Subcutaneous abdominal adipose tissue (tissue), 5 donors: Measurements from ENCODE around the gene MRGPRX2.

Experiments used
- H3K27ac ChIP-seq: one replicate; pipeline ENCODE4 v1.7.0; 2013; ENCODE audit warnings: low read depth, mild to moderate bottlenecking, inconsistent platforms, low read length, moderate library complexity
- H3K27me3 ChIP-seq, 5 donors: one replicate each; pipeline ENCODE4 v1.7.0; 2013; ENCODE audit warnings: low read length in 5 of 5, inconsistent platforms in 1 of 5; ENCODE audit not compliant: control insufficient read depth in 5 of 5, insufficient read depth in 4 of 5
- H3K36me3 ChIP-seq, 5 donors: one replicate each; pipeline ENCODE4 v1.7.0; 2013; ENCODE audit warnings: low read length in 5 of 5; ENCODE audit not compliant: control insufficient read depth in 5 of 5, insufficient read depth in 5 of 5
- H3K4me1 ChIP-seq, 5 donors: one replicate each; pipeline ENCODE4 v1.7.0; 2013; ENCODE audit warnings: low read length in 5 of 5, mild to moderate bottlenecking in 3 of 5, moderate library complexity in 1 of 5; ENCODE audit not compliant: control insufficient read depth in 5 of 5, insufficient read depth in 5 of 5
- H3K4me3 ChIP-seq, 5 donors: one replicate each; pipeline ENCODE4 v1.7.0; 2013; ENCODE audit warnings: low read length in 5 of 5, low read depth in 1 of 5
- H3K9ac ChIP-seq, 5 donors: one replicate each; pipeline ENCODE4 v1.7.0; 2013; ENCODE audit warnings: low read length in 5 of 5, mild to moderate bottlenecking in 4 of 5, moderate library complexity in 3 of 5
- H3K9me3 ChIP-seq, 5 donors: one replicate each; pipeline ENCODE4 v1.7.0; 2013; ENCODE audit warnings: low read length in 5 of 5; ENCODE audit not compliant: control insufficient read depth in 5 of 5
- donor health status: healthy.
- donor health status: healthy.
- donor health status: healthy.
- donor health status: healthy.
- donor health status: healthy.

The MRGPRX2 gene

DNA sequence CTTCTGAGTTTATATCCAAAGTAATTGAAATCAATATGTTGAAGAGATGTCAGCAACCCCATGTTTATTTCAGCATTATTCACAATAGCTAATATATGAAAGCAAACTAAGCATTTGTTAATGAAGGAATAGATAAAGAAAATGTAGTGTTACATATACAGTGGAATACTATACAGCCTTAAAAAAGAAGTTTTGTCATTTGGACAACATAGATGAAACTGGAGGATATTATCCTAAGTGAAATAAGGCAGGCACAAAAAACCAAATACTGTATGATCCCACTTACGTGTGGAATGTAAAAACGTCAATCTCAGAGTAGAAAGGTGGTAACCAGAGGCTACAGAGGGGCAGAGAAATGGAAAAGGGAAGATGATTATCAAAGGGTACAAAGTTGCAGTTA is 10.2 kb downstream of the MRGPRX2 start:
- no peak overlapping the region for H3K4me3 ChIP-seq
- no peaks in the 10 kb centered on the region for H3K27me3 ChIP-seq
- no peaks in the 10 kb centered on the region for H3K36me3 ChIP-seq
- peaks cover 0 to 9% (median 5%) of the 10 kb centered on the region in 5 donors for H3K9me3 ChIP-seq
- H3K27ac ChIP-seq = no peak overlapping the region
- H3K4me1 ChIP-seq = no peaks in the 10 kb centered on the region
- H3K9ac ChIP-seq = no peak overlapping the region

DNA sequence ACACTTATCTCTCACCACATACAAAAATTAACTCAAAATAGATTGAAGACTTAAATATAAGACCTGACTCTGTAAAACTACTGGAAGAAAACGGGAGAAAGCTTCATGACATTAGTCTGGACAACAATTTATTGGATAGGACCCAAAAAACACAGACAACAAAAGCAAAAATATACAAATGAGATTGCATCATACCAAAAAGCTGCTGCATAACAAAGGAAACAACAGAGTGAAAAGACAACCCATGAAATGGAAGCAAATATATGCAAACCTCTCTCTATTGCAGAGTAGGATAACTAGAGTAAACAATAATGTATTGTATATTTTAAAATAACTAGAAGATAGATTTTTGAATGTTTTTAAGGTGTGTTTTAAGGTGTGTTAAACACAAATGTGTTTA is 11.2 kb downstream of the MRGPRX2 start:
- Histone ChIP-seq H3K36me3 (no peaks in the 10 kb centered on the region), H3K4me3 (no peak overlapping the region), H3K9me3 (peaks cover 0 to 9% (median 5%) of the 10 kb centered on the region in 5 donors), H3K27me3 (no peaks in the 10 kb centered on the region), H3K4me1 (no peaks in the 10 kb centered on the region), H3K27ac (no peak overlapping the region), H3K9ac (no peak overlapping the region)

DNA sequence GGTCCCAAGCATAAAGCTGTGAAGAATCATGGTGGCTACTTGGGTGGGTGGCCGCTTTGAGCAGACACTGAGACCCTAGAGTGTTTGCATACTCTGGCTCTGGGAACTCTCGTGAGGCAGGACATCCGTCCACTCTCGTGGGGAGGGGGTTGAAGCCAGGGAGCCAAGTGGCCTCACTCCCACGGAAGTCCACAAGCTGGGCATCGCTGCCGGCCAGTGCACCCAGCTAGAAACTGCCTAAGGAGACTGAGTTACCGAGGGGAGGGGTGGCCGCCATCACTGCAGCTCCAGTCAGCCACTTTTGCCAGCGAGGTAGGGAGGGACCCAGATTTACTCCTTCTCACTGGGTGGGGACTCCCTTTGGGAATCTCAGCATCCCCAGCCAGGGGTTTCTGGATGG is 20.5 kb downstream of the MRGPRX2 start:
- H3K4me3 ChIP-seq = peak overlapping the region in 1 of 5 donors; percentile 12
- H3K9me3 ChIP-seq = peaks cover 0 to 22% (median 12%) of the 10 kb centered on the region in 5 donors
- no peak overlapping the region for H3K9ac ChIP-seq
- H3K27ac ChIP-seq = no peak overlapping the region
- no peaks in the 10 kb centered on the region for H3K27me3 ChIP-seq
- H3K4me1 ChIP-seq = no peaks in the 10 kb centered on the region
- H3K36me3 ChIP-seq = no peaks in the 10 kb centered on the region

DNA sequence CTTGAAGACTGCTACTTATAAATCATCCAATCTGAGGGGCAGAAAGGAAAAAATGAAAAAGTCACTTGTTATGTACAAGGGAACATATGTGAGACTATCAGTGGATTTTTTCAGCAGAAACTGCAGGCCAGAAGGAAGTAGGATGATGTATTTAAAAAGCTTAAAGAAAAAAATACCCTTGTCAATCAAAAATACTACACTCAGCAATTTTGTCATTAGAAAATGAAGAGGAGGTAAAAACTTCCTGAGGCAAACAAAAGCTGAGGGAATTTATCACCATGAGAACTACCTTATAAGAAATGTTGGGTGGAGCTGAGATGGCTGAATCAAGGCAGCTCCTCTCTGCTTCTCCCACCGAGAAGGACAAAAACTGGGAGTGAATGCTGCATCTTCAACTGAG is 21.1 kb downstream of the MRGPRX2 start:
- H3K9ac ChIP-seq = no peak overlapping the region
- no peak overlapping the region for H3K4me3 ChIP-seq
- no peaks in the 10 kb centered on the region for H3K4me1 ChIP-seq
- peaks cover 0 to 22% (median 12%) of the 10 kb centered on the region in 5 donors for H3K9me3 ChIP-seq
- no peak overlapping the region for H3K27ac ChIP-seq
- H3K36me3 ChIP-seq = no peaks in the 10 kb centered on the region
- H3K27me3 ChIP-seq = no peaks in the 10 kb centered on the region

DNA sequence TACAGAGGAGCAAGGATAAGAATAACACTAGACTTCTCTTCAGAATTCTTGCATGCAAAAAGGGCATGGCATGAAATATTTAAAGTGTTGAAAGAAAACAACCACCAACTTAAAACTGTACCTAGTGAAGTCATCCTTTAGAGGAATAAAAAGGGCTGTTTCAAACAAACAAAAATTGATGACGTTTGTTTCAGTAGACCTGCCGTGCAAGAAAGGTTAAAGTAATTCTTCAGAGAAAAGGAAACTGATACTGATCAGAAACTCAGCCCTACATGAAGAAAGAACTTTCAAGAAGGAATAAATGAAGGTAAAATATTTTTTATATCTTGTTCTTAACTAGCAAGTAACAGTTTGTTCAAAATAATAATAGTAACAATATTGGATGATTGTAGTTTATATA is 27.5 kb downstream of the MRGPRX2 start:
- Histone ChIP-seq H3K27ac (no peak overlapping the region), H3K36me3 (no peaks in the 10 kb centered on the region), H3K4me1 (no peaks in the 10 kb centered on the region), H3K9me3 (peaks cover 0 to 3% (median 0%) of the 10 kb centered on the region in 5 donors), H3K9ac (no peak overlapping the region), H3K27me3 (peaks cover 0 to 4% (median 0%) of the 10 kb centered on the region in 5 donors), H3K4me3 (no peak overlapping the region)

DNA sequence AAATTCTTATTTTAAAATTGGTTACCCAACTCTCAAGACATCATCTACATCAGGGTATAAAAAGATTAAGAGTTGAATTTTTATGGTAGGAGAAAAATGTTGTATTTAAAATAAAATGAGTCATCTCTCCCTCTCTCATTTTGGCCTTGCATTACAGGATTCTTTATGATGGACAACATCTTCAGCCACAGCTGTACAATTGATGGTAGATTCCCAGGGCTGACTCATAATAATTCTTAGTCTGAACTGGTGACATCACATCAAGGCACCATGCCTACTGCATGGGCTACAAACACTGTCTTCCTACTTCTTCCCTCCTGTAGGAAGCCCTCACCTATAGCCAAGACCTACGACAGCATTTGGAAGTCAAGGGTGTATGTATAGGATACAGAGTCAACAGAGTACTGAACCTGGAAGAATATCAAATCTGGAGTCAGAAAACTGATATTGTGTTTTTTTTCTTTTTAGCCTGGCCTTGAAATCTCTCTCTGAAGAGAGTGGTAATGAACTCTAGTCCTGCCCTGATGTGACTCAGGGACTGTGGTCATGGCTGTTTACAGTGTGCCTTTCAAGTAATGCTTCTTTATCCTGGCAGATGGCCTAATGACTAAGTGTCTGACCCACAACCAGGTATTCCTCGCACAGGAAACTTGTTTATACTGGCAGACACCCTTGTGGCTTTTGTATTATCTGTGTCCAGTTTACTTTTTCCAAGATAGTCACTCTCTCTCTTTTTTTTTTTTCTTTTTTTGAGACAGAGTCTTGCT is 32.5 kb downstream of the MRGPRX2 start:
- no peaks in the 10 kb centered on the region for H3K36me3 ChIP-seq
- H3K9ac ChIP-seq = no peak overlapping the region
- H3K4me3 ChIP-seq = no peak overlapping the region
- H3K27me3 ChIP-seq = peaks cover 0 to 7% (median 0%) of the 10 kb centered on the region in 5 donors
- no peaks in the 10 kb centered on the region for H3K4me1 ChIP-seq
- H3K27ac ChIP-seq = no peak overlapping the region
- H3K9me3 ChIP-seq = peaks cover 0 to 2% (median 0%) of the 10 kb centered on the region in 5 donors

DNA sequence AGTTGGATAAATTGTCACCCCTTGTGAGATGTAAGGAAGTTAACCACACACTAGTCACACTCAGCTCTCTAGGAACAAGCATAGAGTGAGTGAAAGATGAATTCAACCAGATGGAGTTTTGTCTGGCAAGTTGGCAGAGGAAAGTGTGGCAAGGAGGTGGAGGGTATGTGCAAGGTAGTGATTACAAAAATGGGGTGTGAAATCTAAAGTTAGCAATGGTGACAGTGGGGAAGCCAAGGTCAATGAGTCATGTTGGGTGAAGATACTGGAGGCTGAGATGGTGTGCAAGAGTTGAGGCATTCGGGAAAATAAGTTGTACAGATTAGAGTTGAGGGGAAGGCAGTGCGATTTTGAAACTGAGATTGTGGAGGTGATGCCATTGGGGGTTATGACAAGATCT is 33.7 kb downstream of the MRGPRX2 start:
- no peak overlapping the region for H3K4me3 ChIP-seq
- peaks cover 0 to 2% (median 0%) of the 10 kb centered on the region in 5 donors for H3K9me3 ChIP-seq
- no peak overlapping the region for H3K9ac ChIP-seq
- H3K4me1 ChIP-seq = no peaks in the 10 kb centered on the region
- no peaks in the 10 kb centered on the region for H3K36me3 ChIP-seq
- no peak overlapping the region for H3K27ac ChIP-seq
- peaks cover 0 to 7% (median 0%) of the 10 kb centered on the region in 5 donors for H3K27me3 ChIP-seq

DNA sequence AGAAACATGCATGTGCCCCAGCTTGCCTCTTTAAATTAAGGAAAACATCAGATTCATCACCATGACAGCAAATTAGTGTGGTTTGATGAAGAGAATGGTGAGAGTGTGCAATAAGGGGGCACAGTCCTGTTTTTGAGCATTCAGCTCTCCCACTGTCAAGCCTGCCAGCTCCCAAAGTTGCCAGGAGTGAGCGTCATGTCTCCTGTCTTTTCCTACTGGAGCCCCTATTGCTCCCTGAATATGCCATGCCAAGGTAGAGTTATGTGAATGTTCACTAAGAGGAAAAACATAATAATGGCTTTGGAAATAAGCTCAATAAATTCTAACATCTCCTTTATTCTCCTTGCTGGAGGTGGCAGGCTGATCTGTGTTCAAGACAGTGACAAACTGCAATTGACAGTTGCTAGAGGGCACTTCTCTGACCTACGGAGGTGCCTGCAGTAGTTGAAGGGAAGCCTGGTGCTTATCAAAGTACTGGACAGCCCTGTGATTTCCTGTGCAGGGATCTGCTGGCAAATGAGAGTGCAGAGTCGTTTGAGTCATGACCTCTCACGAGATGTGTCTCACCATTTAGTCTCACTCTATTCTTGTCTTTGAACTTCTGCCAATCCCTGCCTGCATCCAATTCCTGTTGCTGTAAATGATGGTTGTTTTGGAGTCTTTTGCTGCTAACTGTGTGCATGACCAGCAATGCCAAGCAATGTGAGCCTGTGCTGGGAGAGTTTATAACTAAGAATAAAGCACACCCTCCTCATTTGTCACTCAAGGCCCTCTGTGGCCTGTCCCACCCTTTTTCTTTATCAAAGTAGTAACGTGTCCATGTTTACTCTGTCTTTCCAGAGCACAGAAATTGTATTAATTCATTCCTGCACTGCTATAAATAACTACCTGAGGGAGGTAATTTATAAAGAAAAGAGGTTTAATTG is 34.8 kb downstream of the MRGPRX2 start:
- Histone ChIP-seq H3K9ac (no peak overlapping the region), H3K27me3 (peaks cover 0 to 7% (median 0%) of the 10 kb centered on the region in 5 donors), H3K36me3 (no peaks in the 10 kb centered on the region), H3K4me1 (no peaks in the 10 kb centered on the region), H3K4me3 (no peak overlapping the region), H3K9me3 (peaks cover 0 to 2% (median 0%) of the 10 kb centered on the region in 5 donors), H3K27ac (no peak overlapping the region)

DNA sequence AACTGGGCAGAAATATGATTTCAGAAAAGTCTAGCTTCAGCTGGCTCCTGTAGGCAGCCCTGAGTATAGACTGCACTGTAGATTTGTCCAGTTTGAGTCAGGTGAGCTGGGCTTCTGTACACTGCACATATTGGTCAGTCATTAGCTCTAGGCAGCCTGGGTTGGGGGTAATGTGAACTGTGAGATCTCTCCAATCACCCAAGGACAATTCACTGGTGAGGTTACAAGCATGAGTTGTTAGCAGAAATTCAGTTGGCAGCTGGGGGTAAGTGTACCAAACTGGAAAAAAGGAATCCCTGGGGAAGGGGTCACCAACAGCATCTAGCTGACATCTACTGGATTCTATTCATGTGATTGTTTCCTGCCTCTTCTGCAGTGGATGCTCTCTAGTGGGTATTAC is 39.7 kb downstream of the MRGPRX2 start:
- Histone ChIP-seq H3K9me3 (no peaks in the 10 kb centered on the region), H3K27ac (no peak overlapping the region), H3K36me3 (no peaks in the 10 kb centered on the region), H3K4me3 (no peak overlapping the region), H3K27me3 (no peaks in the 10 kb centered on the region), H3K9ac (no peak overlapping the region), H3K4me1 (no peaks in the 10 kb centered on the region)

DNA sequence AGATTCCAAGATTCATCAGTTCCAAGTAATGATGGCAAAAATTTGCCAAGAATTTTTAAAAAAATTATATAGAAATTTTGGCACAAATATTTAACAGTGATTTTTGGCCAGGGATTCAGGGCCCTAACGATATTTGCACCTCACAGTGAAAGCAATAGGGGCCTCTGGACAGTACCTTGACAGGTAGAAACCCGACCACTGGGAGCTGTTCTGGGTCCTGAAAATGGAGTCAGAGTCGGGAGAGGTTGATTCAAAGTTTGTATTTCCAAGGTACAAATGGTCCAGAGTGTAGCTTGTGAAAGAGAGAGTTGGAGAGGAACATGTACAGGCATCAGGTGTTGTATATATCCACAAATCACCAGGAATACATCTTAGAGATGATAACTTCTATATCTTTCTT is 41.6 kb downstream of the MRGPRX2 start:
- Histone ChIP-seq H3K36me3 (no peaks in the 10 kb centered on the region), H3K27me3 (no peaks in the 10 kb centered on the region), H3K4me1 (no peaks in the 10 kb centered on the region), H3K9me3 (no peaks in the 10 kb centered on the region), H3K9ac (no peak overlapping the region), H3K4me3 (no peak overlapping the region), H3K27ac (no peak overlapping the region)
